Measurements from ENCODE around the gene SMIM29.
A peak's percentile ranks its signal among the peaks of the same experiment; 100 is the strongest.

SMIM29 gene

DNA sequence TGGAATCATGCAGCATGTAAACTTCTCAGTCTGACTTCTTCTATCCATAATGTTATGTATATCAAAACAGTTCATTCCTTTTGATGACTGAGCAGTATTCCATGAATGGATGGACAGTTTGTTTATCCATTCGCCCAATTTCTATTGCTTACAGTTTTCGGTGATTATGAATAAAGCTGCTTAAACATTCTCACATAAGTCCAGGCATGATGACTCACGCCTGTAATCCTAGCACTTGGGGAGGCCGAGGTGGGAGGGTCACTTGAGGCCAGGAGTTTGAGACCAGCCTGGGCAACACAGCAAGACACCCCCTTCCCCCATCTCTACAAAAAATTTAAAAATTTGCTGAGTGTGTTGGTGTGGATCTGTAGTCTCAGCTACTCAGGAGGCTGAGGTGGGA, 35.0 kb downstream of the SMIM29 start:
- DNase-seq (ENCODE audit: insufficient read length, low spot score) (no peak), FAIRE-seq (peak; percentile 35)
- TF ChIP-seq, protein P1, sequence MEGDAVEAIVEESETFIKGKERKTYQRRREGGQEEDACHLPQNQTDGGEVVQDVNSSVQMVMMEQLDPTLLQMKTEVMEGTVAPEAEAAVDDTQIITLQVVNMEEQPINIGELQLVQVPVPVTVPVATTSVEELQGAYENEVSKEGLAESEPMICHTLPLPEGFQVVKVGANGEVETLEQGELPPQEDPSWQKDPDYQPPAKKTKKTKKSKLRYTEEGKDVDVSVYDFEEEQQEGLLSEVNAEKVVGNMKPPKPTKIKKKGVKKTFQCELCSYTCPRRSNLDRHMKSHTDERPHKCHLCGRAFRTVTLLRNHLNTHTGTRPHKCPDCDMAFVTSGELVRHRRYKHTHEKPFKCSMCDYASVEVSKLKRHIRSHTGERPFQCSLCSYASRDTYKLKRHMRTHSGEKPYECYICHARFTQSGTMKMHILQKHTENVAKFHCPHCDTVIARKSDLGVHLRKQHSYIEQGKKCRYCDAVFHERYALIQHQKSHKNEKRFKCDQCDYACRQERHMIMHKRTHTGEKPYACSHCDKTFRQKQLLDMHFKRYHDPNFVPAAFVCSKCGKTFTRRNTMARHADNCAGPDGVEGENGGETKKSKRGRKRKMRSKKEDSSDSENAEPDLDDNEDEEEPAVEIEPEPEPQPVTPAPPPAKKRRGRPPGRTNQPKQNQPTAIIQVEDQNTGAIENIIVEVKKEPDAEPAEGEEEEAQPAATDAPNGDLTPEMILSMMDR (IDR thresholded peaks at IDR 0.05; ENCODE audit: insufficient read depth, missing control alignments): no peak

DNA sequence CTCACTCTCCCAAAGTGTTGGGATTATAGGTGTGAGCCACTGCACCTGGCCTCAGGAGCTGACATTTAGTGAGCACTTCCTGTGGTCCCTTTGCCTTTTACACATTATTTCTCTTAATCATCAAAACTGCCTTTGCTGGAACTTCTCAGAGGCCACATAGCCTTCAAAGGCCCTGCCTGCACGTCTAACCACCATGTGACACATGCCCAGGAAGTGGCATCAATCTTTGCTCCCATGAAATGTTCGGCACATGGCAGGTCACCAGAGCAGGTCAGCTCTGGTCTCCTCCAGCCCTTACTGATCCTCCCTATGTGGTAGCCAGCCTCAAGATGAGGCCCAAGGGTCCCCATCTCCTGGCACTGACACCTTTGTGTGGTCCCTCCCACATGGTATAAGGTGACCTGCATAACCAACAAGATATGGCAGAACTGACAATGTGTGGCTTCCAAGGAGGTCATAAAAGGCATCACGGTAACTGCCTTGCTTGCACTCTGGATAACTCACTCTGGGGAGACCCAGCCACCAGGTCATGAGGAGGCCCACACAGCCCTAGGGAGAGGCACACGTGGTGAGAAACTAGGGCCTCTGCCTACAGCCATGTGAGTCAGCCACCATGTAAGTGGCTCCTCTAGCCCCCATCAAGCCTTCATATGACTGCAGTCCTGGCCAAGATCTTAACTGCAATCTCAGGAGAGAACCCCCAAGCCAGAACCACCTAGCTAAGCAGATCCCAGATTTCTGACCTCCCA, 40.9 kb downstream of the SMIM29 start:
- TF ChIP-seq, protein P1 (IDR thresholded peaks at IDR 0.05; ENCODE audit: insufficient read depth, missing control alignments): no peak
- DNase-seq (ENCODE audit: insufficient read length, low spot score) (no peak), FAIRE-seq (no peak)

DNA sequence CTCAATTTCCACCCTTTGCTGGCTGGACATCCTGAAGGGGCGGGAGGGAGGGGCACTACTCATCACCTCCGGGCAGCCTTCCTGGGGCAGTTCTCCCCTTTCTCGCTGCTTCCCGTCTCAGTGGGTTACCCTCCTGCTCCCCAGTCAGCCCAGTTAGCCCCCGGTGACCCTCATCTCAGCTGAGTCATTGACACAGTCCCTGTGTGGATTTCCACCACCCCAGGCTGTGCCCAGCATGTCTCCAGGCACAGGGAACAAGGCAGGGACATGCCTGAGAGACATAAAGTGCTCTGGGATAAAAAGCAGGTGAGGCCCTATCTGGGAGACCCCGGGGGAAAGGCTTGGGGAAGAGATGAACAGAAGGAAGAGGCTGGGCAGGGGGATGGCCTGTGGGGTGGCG, 42.1 kb downstream of the SMIM29 start:
- TF ChIP-seq, protein P1 (IDR thresholded peaks at IDR 0.05; ENCODE audit: insufficient read depth, missing control alignments): no peak
- no peak for FAIRE-seq
- no peak for DNase-seq (ENCODE audit: insufficient read length, low spot score)

DNA sequence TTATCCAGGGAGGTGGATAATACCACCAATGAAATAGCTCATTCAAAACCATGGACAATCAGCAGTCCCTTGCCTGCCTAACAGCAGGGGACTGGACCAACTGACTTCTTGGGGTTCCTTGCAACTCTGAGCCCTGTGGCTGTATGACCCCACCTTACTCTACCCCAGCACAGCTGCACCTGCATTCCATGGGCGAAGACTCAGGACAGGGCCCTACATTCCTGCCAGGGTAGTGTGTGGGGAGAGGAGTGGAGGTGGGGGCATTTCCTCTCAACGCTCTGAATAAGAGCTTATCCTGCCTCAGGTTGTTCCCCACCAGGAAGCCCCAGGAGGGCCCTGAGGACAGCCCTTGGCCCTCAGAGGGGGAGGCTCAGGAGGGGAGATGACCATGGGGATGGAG, 42.9 kb downstream of the SMIM29 start:
- DNase-seq (ENCODE audit: insufficient read length, low spot score) (no peak), FAIRE-seq (no peak)
- TF ChIP-seq, protein P1 (IDR thresholded peaks at IDR 0.05; ENCODE audit: insufficient read depth, missing control alignments): no peak

DNA sequence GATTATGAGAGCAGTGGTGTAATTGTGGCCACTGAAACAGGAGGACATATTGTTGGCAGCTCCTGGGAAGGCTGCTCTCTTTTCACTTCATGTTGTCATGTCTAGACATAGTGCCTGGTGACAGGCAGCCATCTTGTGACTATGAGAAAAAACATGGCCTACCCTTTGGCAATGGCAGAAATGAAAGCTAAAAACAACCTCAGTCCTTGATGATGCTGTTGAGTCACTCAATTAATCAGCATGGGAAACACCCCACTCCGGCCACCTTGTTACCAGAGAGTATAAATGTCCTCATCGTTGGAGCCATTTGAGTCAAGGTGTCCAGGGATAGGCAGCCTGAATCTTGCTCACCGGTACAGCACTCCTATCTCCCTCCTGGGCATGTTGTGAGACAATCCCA, 43.3 kb downstream of the SMIM29 start:
- no peak for DNase-seq (ENCODE audit: insufficient read length, low spot score)
- FAIRE-seq: no peak
- TF ChIP-seq, protein P1 (IDR thresholded peaks at IDR 0.05; ENCODE audit: insufficient read depth, missing control alignments): no peak

DNA sequence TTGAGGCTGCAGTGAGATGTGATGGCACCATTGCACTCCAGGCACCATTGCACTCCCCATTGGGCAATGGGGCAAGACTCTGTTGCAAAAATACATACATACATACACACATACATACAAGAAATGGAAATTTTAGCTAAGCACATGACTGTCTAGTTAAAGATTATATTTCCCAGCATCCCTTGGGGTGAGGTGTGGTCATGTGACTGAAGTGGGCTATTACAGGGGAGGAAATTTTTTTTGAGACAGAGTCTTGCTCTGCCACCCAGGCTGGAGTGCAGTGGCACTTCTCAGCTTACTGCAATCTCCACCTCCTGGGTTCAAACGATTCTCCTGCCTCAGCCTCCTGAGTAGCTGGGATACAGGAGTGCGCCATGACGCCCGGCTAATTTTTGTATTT, 44.1 kb downstream of the SMIM29 start:
- TF ChIP-seq, protein P1 (IDR thresholded peaks at IDR 0.05; ENCODE audit: insufficient read depth, missing control alignments): no peak
- DNase-seq (ENCODE audit: insufficient read length, low spot score): no peak
- no peak for FAIRE-seq
